HG03103 (cell line): ENCODE data around the gene KRTAP1-1.
"Not testable (repeated sequence)": the region's sequence is repeated elsewhere in the genome, so short reads cannot be mapped to it uniquely, and the experiment has no call there.

ENCODE experiments used
- ATAC-seq: cut with Tn5 transposase; IDR thresholded peaks from one replicate; pipeline ENCODE4 v1.9.1; 2021; ENCODE audit warnings: low read depth; ENCODE audit not compliant: unreplicated experiment

The KRTAP1-1 gene

GRCh38 chr17:41040783-41041571 lies at the start of gene KRTAP1-1:
TSS of gene KRTAP1-1 (minus strand) at chr17:41041450. CDS start at chr17:41041397, 53 bp downstream.
- not testable (repeated sequence) for ATAC-seq

- ATAC-seq = not testable (repeated sequence)
Measured at GRCh38 chr17:41088760-41089352, 47.6 kb upstream of the KRTAP1-1 start.

- ATAC-seq = not testable (repeated sequence)
Measured at GRCh38 chr17:41084100-41084856, 43.0 kb upstream of the KRTAP1-1 start, which contains the start of gene KRTAP4-7. TSS of gene KRTAP4-7 (plus strand) at chr17:41084150. CDS start at chr17:41084207, 57 bp downstream.

- ATAC-seq = not testable (repeated sequence)
Measured at GRCh38 chr17:41083427-41083826, 42.2 kb upstream of the KRTAP1-1 start.

- ATAC-seq = no peak
Measured at GRCh38 chr17:41082626-41083025, 41.4 kb upstream of the KRTAP1-1 start.

GRCh38 chr17:41076788-41077187 lies 35.5 kb upstream of the KRTAP1-1 start:
- ATAC-seq = no peak

GRCh38 chr17:41073676-41074075 lies 32.4 kb upstream of the KRTAP1-1 start:
- ATAC-seq = no peak

GRCh38 chr17:41071606-41072360 lies 30.5 kb upstream of the KRTAP1-1 start:
- no peak for ATAC-seq

GRCh38 chr17:41069031-41069430 lies 27.8 kb upstream of the KRTAP1-1 start:
- ATAC-seq = no peak

- ATAC-seq = no peak
Measured at GRCh38 chr17:41067281-41067680, 26.0 kb upstream of the KRTAP1-1 start.

- no peak for ATAC-seq
Measured at GRCh38 chr17:41065829-41066624, 24.8 kb upstream of the KRTAP1-1 start, which contains the start of gene KRTAP2-4. TSS of gene KRTAP2-4 (minus strand) at chr17:41065879. CDS start at chr17:41065845, 34 bp downstream.

GRCh38 chr17:41065016-41065689 lies 23.9 kb upstream of the KRTAP1-1 start:
- ATAC-seq = not testable (repeated sequence)

- ATAC-seq = no peak
Measured at GRCh38 chr17:41064301-41064700, 23.1 kb upstream of the KRTAP1-1 start.

GRCh38 chr17:41063449-41063848 lies 22.2 kb upstream of the KRTAP1-1 start:
- ATAC-seq = no peak

- ATAC-seq = no peak
Measured at GRCh38 chr17:41061964-41062363, 20.7 kb upstream of the KRTAP1-1 start.

- no peak for ATAC-seq
Measured at GRCh38 chr17:41060052-41060604, 18.9 kb upstream of the KRTAP1-1 start, which contains the start of gene KRTAP2-3. TSS of gene KRTAP2-3 (minus strand) at chr17:41060114. CDS start at chr17:41060050, 64 bp downstream.

GRCh38 chr17:41059276-41060051 lies 18.2 kb upstream of the KRTAP1-1 start:
- not testable (repeated sequence) for ATAC-seq

- no peak for ATAC-seq
Measured at GRCh38 chr17:41058741-41059140, 17.5 kb upstream of the KRTAP1-1 start.
